Stimulated activated CD8-positive, alpha-beta memory T cell treated with anti-CD3 and anti-CD28 coated beads, Interleukin-4, amount 100 ng/mL, for 48 hours (primary cell): Measurements from ENCODE around the gene RAET1L.
A peak's percentile ranks its signal among the peaks of the same experiment; 100 is the strongest.
"Not testable (repeated sequence)": the region's sequence is repeated elsewhere in the genome, so short reads cannot be mapped to it uniquely, and the experiment has no call there.

ENCODE experiments used
- DNase-seq: peaks from one replicate; pipeline ENCODE4 v3.0.0-alpha.2; 2020

Gene RAET1L

GRCh38 chr6:150015281-150016001, 9.9 kb downstream of the RAET1L start:
- not testable (repeated sequence) for DNase-seq

- DNase-seq, result not testable (repeated sequence)
These were observed 10.6 kb downstream of the RAET1L start for GRCh38 chr6:150014623-150015280.

- DNase-seq, result not testable (repeated sequence)
These were observed 11.3 kb downstream of the RAET1L start for GRCh38 chr6:150013785-150014622.

GRCh38 chr6:150012846-150013784, 12.2 kb downstream of the RAET1L start:
- DNase-seq, result not testable (repeated sequence)

GRCh38 chr6:150008588-150008987, 16.7 kb downstream of the RAET1L start:
- DNase-seq, result peak; percentile 69

- DNase-seq, result peak; percentile 74
These were observed 18.3 kb downstream of the RAET1L start for GRCh38 chr6:150006961-150007464.

GRCh38 chr6:150005761-150006651, 19.3 kb downstream of the RAET1L start:
- no peak for DNase-seq

GRCh38 chr6:150004783-150005717, 20.3 kb downstream of the RAET1L start:
- peak; percentile 91 for DNase-seq

- peak; percentile 50 for DNase-seq
These were observed 21.1 kb downstream of the RAET1L start for GRCh38 chr6:150004101-150004782.

GRCh38 chr6:150003599-150003998, 21.7 kb downstream of the RAET1L start:
- DNase-seq, result not testable (repeated sequence)

- no peak for DNase-seq
These were observed 22.6 kb downstream of the RAET1L start for GRCh38 chr6:150002710-150003109.

GRCh38 chr6:150001295-150002008, 23.9 kb downstream of the RAET1L start:
- DNase-seq, result no peak

GRCh38 chr6:149999636-150000035, 25.7 kb downstream of the RAET1L start:
- DNase-seq, result no peak

- DNase-seq, result no peak
These were observed 29.4 kb downstream of the RAET1L start for GRCh38 chr6:149995971-149996370.

GRCh38 chr6:149995235-149995750, 30.0 kb downstream of the RAET1L start:
- no peak for DNase-seq

GRCh38 chr6:149991838-149992237, 33.5 kb downstream of the RAET1L start:
- DNase-seq, result no peak

GRCh38 chr6:149991472-149991795, 33.9 kb downstream of the RAET1L start:
- peak; percentile 28 for DNase-seq
